Keratinocyte (primary cell): ENCODE data around the gene MED14. TPM values are rescaled to one million over a fixed set of nuclear protein-coding genes. Genes with fewer than 3 reads are reported as not detected.

Experiments
- DNase-seq: peaks from one replicate; pipeline ENCODE4 v3.0.0-alpha.2; 2011; ENCODE audit warnings: low read depth, missing footprints, low spot score
- FAIRE-seq: peaks from 2 replicates; lab custom pipeline; 2011; peaks lifted over from hg19 to GRCh38; lab: Jason Lieb, UNC
- H2AFZ ChIP-seq: 2 replicates; pipeline ENCODE4 v1.6.0; 2012; ENCODE audit warnings: low read length, control low read depth, inconsistent platforms; ENCODE audit not compliant: control insufficient read depth
- H3K27ac ChIP-seq: 2 replicates; pipeline ENCODE4 v1.5.1; 2011; ENCODE audit warnings: low read length; ENCODE audit not compliant: control insufficient read depth, insufficient read depth
- H3K27me3 ChIP-seq: 3 replicates; pipeline ENCODE4 v1.6.0; 2011; ENCODE audit warnings: low read length; ENCODE audit not compliant: control insufficient read depth, insufficient read depth; ENCODE audit errors: extremely low read depth
- H3K36me3 ChIP-seq, 2 experiments: 2 replicates in 1 of 2; 3 replicates in 1 of 2; pipeline ENCODE4 v1.5.1; 2011; ENCODE audit warnings: low read length in 2 of 2, mild to moderate bottlenecking in 1 of 2; ENCODE audit not compliant: control insufficient read depth in 2 of 2, insufficient read depth in 2 of 2; ENCODE audit errors: extremely low read depth in 1 of 2
- H3K4me1 ChIP-seq: 3 replicates; pipeline ENCODE4 v1.5.1; 2011; ENCODE audit warnings: low read length; ENCODE audit not compliant: control insufficient read depth, insufficient read depth; ENCODE audit errors: extremely low read depth
- H3K4me2 ChIP-seq: 3 replicates; pipeline ENCODE4 v1.6.0; 2011; ENCODE audit warnings: low read depth, low read length; ENCODE audit not compliant: control insufficient read depth, insufficient read depth; ENCODE audit errors: extremely low read depth
- H3K4me3 ChIP-seq, 3 experiments: fragments of 200-600 bp in 1 of 3; sonication (generic) in 1 of 3; 2 replicates in 2 of 3; 3 replicates in 1 of 3; pipeline ENCODE4 v1.5.1; 2011 to 2016; ENCODE audit warnings: low read length in 3 of 3, mild to moderate bottlenecking in 3 of 3, control low read depth in 2 of 3, inconsistent platforms in 1 of 3, low read depth in 1 of 3, mixed read lengths in 1 of 3, mixed run types in 1 of 3, moderate library complexity in 1 of 3; ENCODE audit not compliant: control insufficient read depth in 2 of 3, insufficient read depth in 2 of 3; ENCODE audit errors: extremely low read depth in 1 of 3
- H3K79me2 ChIP-seq: 2 replicates; pipeline ENCODE4 v1.6.0; 2012; ENCODE audit warnings: low read length; ENCODE audit not compliant: control insufficient read depth, insufficient read depth
- H3K9ac ChIP-seq: 3 replicates; pipeline ENCODE4 v1.6.0; 2011; ENCODE audit warnings: low read length; ENCODE audit not compliant: control insufficient read depth, insufficient read depth; ENCODE audit errors: extremely low read depth
- H3K9me1 ChIP-seq: 3 replicates; pipeline ENCODE4 v1.6.0; 2011; ENCODE audit warnings: low read length; ENCODE audit not compliant: control insufficient read depth, insufficient read depth; ENCODE audit errors: extremely low read depth
- H3K9me3 ChIP-seq: 2 replicates; pipeline ENCODE4 v1.5.1; 2012; ENCODE audit warnings: low read depth, low read length; ENCODE audit not compliant: control insufficient read depth
- H4K20me1 ChIP-seq: 3 replicates; pipeline ENCODE4 v1.6.0; 2011; ENCODE audit warnings: low read length; ENCODE audit not compliant: control insufficient read depth, insufficient read depth; ENCODE audit errors: extremely low read depth
- EZH2 ChIP-seq: IDR thresholded peaks from one replicate; pipeline ENCODE4 v1.6.1; 2012; ENCODE audit warnings: inconsistent platforms, mild to moderate bottlenecking, low read length, moderate library complexity
- dilution Hi-C: fragments of 300-500 bp; cut with MboI; formaldehyde crosslinking; loops from one replicate; pipeline ENCODE4 v1.7.0; 2020; ENCODE audit warnings: low sequenced_read_pairs; ENCODE audit not compliant: extremely low pct_ligation_motif_present
- polyA plus RNA-seq, 5 experiments: library from polyadenylated mRNA; depleted of rRNA in 3 of 5; stranded (reverse) in 3 of 5; stranded (forward) in 1 of 5; unstranded in 1 of 5; fragments of >200 nt; gene quantifications; 1 replicate in 1 of 5; 2 replicates in 3 of 5; 3 replicates in 1 of 5; pipeline versions ENCODE4 v1.2.1 to v1.2.3, GENCODE V29; 2011 to 2012; ENCODE audit warnings: missing spikeins in 2 of 5, low read depth in 1 of 5, low replicate concordance in 1 of 5
- TF ChIP-seq, protein P1 (sequence below), 3 experiments: IDR thresholded peaks in 1 of 3; conservative IDR thresholded peaks in 1 of 3; optimal IDR thresholded peaks in 1 of 3; 2 replicates in 2 of 3; 3 replicates in 1 of 3; pipeline versions ENCODE3 to v1.5.1; 2011; ENCODE audit warnings: low read length in 3 of 3, mild to moderate bottlenecking in 3 of 3, moderate library complexity in 2 of 3, control low read depth in 1 of 3, inconsistent platforms in 1 of 3; ENCODE audit not compliant: insufficient read depth in 2 of 3; ENCODE audit errors: extremely low read depth in 1 of 3

Gene MED14
- polyA plus RNA-seq, 1 donor (not counting 4 experiments of a cell fraction or from before 2014, with no cell fraction given): 25.9 TPM

DNA sequence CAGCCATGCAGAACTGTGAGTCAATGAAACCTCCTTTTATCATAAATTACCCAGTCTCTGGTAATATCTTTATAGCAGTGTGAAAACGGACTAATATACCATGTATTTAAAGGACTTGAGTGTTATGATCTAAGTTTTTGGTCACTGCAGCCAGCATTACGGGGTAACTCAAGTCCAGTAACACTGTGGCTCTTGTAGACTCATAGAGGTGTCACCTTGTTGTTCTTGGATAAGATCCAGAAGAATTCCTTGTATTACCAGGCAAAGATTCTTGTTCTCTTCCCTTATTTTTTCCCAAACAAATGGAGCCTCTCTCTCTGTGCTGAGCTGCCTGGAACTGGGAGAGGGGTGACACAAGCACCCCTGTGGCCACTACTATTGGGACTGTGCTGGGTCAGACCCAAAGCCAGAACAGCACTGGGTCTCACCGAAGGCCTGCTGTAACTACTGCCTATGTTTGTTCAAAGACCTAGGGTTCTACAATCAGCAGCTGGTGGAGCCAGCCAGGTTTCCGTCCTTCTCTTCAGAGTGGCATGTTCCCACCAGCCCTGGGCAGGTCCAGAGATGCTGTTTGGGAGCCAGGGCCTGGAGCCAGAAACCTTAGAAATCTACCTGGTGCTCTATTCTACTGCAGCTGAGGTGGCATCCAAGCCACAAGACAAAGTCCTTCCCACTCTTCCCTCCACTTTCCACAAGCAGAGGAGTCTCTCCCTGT is 43.7 kb upstream of the MED14 start:
- no peaks in the 10 kb centered on the region for H3K36me3 ChIP-seq
- peaks cover 14% of the 10 kb centered on the region for H3K4me1 ChIP-seq
- DNase-seq (peak; percentile 19), FAIRE-seq (peak; percentile 81)
- H3K27me3 ChIP-seq: peaks cover 4% of the 10 kb centered on the region
- H3K4me2 ChIP-seq: peak overlapping the region; percentile 48
- no peaks in the 10 kb centered on the region for H3K9me1 ChIP-seq
- no peak overlapping the region for H3K27ac ChIP-seq
- H2AFZ ChIP-seq: peak overlapping the region; percentile 53
- H3K4me3 ChIP-seq: peak overlapping the region in 1 of 3 experiments; percentile 29
- no peaks in the 10 kb centered on the region for H3K79me2 ChIP-seq
- dilution Hi-C loops: no loop called here
- no peaks in the 10 kb centered on the region for H4K20me1 ChIP-seq
- TF ChIP-seq, protein P1, sequence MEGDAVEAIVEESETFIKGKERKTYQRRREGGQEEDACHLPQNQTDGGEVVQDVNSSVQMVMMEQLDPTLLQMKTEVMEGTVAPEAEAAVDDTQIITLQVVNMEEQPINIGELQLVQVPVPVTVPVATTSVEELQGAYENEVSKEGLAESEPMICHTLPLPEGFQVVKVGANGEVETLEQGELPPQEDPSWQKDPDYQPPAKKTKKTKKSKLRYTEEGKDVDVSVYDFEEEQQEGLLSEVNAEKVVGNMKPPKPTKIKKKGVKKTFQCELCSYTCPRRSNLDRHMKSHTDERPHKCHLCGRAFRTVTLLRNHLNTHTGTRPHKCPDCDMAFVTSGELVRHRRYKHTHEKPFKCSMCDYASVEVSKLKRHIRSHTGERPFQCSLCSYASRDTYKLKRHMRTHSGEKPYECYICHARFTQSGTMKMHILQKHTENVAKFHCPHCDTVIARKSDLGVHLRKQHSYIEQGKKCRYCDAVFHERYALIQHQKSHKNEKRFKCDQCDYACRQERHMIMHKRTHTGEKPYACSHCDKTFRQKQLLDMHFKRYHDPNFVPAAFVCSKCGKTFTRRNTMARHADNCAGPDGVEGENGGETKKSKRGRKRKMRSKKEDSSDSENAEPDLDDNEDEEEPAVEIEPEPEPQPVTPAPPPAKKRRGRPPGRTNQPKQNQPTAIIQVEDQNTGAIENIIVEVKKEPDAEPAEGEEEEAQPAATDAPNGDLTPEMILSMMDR (optimal IDR thresholded peaks at IDR 0.05 in 1 of 3, IDR thresholded peaks at IDR 0.05 in 1 of 3, conservative IDR thresholded peaks at IDR 0.05 in 1 of 3; ENCODE audit: extremely low read depth in 1 of 3, insufficient read depth in 2 of 3, low read length in 3 of 3): no peak
- TF ChIP-seq EZH2: no peak
- no peaks in the 10 kb centered on the region for H3K9me3 ChIP-seq
- H3K9ac ChIP-seq: no peak overlapping the region

DNA sequence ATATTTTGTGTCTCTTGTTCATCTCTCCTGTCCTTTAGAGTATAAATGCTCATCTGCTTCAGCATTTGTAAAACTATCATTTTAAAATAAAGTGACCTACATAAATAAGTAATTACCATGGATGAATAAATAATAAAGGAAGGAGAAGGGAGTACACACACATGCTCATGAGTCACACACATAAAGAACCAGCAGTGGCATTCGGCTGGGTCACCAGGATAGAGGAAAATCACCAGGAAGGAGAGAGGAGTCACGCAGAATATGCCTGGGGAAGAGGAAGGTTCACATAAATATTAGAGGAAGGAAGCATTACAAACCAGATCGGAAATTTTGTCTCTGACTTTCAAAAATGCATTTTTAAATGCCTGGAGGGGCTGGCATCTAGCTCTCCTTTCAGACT is 38.5 kb upstream of the MED14 start:
- Histone ChIP-seq H3K4me1 (peaks cover 17% of the 10 kb centered on the region), H4K20me1 (no peaks in the 10 kb centered on the region), H3K79me2 (no peaks in the 10 kb centered on the region), H3K4me3 (no peak overlapping the region), H3K9me1 (no peaks in the 10 kb centered on the region), H3K27me3 (peaks cover 4% of the 10 kb centered on the region), H2AFZ (no peak overlapping the region), H3K27ac (no peak overlapping the region), H3K9ac (no peak overlapping the region), H3K4me2 (no peak overlapping the region), H3K36me3 (no peaks in the 10 kb centered on the region), H3K9me3 (no peaks in the 10 kb centered on the region)
- FAIRE-seq (no peak), DNase-seq (no peak)
- dilution Hi-C loops: no loop called here
- TF ChIP-seq, protein P1 (optimal IDR thresholded peaks at IDR 0.05 in 1 of 3, IDR thresholded peaks at IDR 0.05 in 1 of 3, conservative IDR thresholded peaks at IDR 0.05 in 1 of 3; ENCODE audit: extremely low read depth in 1 of 3, insufficient read depth in 2 of 3, low read length in 3 of 3): no peak
- TF ChIP-seq EZH2: no peak
